ENCODE measurements around the gene TNNC1. TPM values are rescaled to one million over a fixed set of nuclear protein-coding genes. Genes with fewer than 3 reads are reported as not detected.

Gene TNNC1
- total RNA-seq, 1 experiment from 2014 or later = 5.6 TPM

DNA sequence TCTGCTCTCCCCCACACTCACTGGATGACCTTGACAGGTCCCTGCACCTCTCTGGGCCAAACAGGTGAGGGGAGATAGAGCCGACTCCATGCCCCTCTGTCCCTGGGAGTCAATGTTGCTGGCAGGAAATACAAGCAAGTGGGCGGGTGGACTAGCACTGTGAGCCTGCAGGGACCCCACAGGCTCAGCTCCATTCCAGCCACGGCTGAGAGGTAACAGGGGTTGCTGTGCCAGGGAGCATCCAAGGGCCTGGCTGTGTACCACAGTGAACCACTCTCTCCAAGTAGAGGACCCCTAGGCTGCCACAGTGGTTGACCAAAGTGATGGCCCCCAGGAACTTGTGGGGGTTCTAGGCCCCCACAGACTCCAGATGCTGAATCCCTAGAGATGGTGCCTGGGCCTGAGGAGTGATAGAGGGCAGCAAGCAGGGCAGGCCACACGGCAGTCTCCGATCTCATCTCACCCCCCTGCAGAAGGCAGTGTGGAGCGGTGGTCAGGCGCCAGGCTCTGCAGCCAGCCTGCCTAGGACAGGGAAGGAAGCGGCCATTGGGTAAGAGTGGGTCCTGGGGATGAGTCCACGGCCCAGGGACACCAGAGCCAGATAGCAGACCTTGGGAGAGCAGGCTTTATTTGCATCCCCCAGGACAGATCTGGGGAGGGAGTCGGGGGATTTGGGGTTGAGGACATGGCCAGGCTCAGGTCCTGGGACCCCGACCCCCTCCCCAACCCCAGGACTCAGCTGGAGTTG is 3.2 kb downstream of the TNNC1 start (continued):
- TF ChIP-seq, protein P1, sequence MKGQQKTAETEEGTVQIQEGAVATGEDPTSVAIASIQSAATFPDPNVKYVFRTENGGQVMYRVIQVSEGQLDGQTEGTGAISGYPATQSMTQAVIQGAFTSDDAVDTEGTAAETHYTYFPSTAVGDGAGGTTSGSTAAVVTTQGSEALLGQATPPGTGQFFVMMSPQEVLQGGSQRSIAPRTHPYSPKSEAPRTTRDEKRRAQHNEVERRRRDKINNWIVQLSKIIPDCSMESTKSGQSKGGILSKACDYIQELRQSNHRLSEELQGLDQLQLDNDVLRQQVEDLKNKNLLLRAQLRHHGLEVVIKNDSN (CRISPR knock-in tag; IDR thresholded peaks at IDR 0.05) = no peak
- TF ChIP-seq, protein P2, sequence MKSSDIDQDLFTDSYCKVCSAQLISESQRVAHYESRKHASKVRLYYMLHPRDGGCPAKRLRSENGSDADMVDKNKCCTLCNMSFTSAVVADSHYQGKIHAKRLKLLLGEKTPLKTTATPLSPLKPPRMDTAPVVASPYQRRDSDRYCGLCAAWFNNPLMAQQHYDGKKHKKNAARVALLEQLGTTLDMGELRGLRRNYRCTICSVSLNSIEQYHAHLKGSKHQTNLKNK (CRISPR knock-in tag; IDR thresholded peaks at IDR 0.05) = no peak
- TF ChIP-seq NR1H2 (CRISPR knock-in tag; IDR thresholded peaks at IDR 0.05) (no peak), ESRRA (CRISPR knock-in tag; IDR thresholded peaks at IDR 0.05; ENCODE audit: borderline replicate concordance) (no peak), NFE2L1 (CRISPR knock-in tag; IDR thresholded peaks at IDR 0.05) (no peak), TEAD4 (CRISPR knock-in tag; IDR thresholded peaks at IDR 0.05) (no peak)
- TF ChIP-seq, protein P3, sequence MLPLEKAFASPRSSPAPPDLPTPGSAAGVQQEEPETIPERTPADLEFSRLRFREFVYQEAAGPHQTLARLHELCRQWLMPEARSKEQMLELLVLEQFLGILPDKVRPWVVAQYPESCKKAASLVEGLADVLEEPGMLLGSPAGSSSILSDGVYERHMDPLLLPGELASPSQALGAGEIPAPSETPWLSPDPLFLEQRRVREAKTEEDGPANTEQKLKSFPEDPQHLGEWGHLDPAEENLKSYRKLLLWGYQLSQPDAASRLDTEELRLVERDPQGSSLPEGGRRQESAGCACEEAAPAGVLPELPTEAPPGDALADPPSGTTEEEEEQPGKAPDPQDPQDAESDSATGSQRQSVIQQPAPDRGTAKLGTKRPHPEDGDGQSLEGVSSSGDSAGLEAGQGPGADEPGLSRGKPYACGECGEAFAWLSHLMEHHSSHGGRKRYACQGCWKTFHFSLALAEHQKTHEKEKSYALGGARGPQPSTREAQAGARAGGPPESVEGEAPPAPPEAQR (CRISPR knock-in tag; IDR thresholded peaks at IDR 0.05) = no peak
- TF ChIP-seq, protein P4, sequence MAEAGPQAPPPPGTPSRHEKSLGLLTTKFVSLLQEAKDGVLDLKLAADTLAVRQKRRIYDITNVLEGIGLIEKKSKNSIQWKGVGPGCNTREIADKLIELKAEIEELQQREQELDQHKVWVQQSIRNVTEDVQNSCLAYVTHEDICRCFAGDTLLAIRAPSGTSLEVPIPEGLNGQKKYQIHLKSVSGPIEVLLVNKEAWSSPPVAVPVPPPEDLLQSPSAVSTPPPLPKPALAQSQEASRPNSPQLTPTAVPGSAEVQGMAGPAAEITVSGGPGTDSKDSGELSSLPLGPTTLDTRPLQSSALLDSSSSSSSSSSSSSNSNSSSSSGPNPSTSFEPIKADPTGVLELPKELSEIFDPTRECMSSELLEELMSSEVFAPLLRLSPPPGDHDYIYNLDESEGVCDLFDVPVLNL (CRISPR knock-in tag; IDR thresholded peaks at IDR 0.05; ENCODE audit: borderline replicate concordance, low read depth) = no peak
- TF ChIP-seq, protein P5, sequence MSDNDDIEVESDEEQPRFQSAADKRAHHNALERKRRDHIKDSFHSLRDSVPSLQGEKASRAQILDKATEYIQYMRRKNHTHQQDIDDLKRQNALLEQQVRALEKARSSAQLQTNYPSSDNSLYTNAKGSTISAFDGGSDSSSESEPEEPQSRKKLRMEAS (CRISPR knock-in tag; IDR thresholded peaks at IDR 0.05) = no peak
- TF ChIP-seq, protein P6, sequence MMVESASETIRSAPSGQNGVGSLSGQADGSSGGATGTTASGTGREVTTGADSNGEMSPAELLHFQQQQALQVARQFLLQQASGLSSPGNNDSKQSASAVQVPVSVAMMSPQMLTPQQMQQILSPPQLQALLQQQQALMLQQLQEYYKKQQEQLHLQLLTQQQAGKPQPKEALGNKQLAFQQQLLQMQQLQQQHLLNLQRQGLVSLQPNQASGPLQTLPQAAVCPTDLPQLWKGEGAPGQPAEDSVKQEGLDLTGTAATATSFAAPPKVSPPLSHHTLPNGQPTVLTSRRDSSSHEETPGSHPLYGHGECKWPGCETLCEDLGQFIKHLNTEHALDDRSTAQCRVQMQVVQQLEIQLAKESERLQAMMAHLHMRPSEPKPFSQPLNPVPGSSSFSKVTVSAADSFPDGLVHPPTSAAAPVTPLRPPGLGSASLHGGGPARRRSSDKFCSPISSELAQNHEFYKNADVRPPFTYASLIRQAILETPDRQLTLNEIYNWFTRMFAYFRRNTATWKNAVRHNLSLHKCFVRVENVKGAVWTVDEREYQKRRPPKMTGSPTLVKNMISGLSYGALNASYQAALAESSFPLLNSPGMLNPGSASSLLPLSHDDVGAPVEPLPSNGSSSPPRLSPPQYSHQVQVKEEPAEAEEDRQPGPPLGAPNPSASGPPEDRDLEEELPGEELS (CRISPR knock-in tag; IDR thresholded peaks at IDR 0.05) = no peak

DNA sequence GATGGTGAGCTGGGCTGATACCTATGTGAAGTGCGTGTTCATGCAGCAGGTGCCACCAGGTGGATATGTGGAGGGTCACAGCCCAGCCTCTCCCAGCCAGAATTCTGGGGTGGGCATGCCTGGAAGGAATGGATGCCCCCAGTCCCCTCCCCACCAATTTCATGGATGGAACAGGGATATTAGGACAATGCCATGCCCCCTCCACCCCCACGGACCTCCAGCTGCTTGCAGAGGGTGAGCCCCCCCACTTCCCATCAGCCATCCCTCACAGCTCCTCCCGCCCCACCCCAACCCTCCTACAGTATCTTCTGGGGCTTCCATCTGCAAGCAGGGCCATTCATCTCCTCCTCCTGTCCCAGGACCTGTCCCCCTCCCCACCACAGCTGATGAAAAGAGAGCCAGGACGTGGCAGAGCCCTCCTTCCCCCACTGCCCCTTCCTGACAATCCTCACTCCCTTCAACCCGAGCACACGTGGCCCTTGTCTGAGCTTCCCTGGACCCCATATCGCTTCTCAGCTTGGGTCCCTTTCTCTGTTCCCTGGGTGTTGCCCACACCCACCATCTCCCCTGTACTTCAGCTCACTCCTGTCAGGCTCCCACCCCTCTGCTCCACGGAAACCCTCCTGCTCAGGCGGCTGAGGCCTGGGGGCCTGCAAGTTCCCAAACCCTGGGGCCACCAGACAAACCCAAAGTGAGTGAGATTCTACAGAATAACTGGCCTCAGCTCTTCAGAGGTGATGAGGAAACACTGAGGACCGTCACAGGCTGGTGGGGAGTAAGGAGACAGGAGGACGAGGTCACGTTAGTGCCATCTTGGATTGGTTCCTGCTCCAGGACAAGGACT is 6.1 kb downstream of the TNNC1 start:
- Mint-ChIP-seq H3K27ac (no peak overlapping the region), H3K36me3 (no peaks in the 10 kb centered on the region), H3K9me3 (no peaks in the 10 kb centered on the region), H3K27me3 (ENCODE audit: low read depth) (no peaks in the 10 kb centered on the region; the same call in 1 of the 2 replicates), H3K4me1 (peaks cover 11% of the 10 kb centered on the region; the same call in 1 of the 2 replicates), H3K4me3 (no peak overlapping the region)
- ChIA-PET CTCF (interaction anchor here (0.6 to 7.4 kb wide), 20 partner anchors 11 to 799 kb away, joined by 3 to 82 read pairs (median 6); no protein-coding TSS in a partner anchor), POLR2A (interaction anchor here (0.6 kb wide), 1 partner anchor 23 kb away, joined by 8 read pairs; no protein-coding TSS in a partner anchor)
- ATAC-seq (no peak), DNase-seq (ENCODE audit: low spot score) (no peak)
- TF ChIP-seq NR2C2 (CRISPR knock-in tag; IDR thresholded peaks at IDR 0.05) = no peak
- no peak for TF ChIP-seq ZNF232 (CRISPR knock-in tag; IDR thresholded peaks at IDR 0.05)
- no peak for TF ChIP-seq SP1 (CRISPR knock-in tag; conservative IDR thresholded peaks at IDR 0.05)
- TF ChIP-seq, protein P7, sequence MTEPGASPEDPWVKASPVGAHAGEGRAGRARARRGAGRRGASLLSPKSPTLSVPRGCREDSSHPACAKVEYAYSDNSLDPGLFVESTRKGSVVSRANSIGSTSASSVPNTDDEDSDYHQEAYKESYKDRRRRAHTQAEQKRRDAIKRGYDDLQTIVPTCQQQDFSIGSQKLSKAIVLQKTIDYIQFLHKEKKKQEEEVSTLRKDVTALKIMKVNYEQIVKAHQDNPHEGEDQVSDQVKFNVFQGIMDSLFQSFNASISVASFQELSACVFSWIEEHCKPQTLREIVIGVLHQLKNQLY (CRISPR knock-in tag; IDR thresholded peaks at IDR 0.05) = no peak
- no peak for TF ChIP-seq FOXJ3 (CRISPR knock-in tag; IDR thresholded peaks at IDR 0.05; ENCODE audit: borderline replicate concordance)
- no peak for TF ChIP-seq ZNF219 (CRISPR knock-in tag; IDR thresholded peaks at IDR 0.05; ENCODE audit: borderline replicate concordance)
- TF ChIP-seq, protein P8, sequence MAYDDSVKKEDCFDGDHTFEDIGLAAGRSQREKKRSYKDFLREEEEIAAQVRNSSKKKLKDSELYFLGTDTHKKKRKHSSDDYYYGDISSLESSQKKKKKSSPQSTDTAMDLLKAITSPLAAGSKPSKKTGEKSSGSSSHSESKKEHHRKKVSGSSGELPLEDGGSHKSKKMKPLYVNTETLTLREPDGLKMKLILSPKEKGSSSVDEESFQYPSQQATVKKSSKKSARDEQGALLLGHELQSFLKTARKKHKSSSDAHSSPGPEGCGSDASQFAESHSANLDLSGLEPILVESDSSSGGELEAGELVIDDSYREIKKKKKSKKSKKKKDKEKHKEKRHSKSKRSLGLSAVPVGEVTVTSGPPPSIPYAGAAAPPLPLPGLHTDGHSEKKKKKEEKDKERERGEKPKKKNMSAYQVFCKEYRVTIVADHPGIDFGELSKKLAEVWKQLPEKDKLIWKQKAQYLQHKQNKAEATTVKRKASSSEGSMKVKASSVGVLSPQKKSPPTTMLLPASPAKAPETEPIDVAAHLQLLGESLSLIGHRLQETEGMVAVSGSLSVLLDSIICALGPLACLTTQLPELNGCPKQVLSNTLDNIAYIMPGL (CRISPR knock-in tag; IDR thresholded peaks at IDR 0.05) = no peak
- TF ChIP-seq HMGA2 (CRISPR knock-in tag; IDR thresholded peaks at IDR 0.05) = no peak
- TF ChIP-seq, protein P6 (CRISPR knock-in tag; IDR thresholded peaks at IDR 0.05) = no peak
- TF ChIP-seq TP53 (CRISPR knock-in tag; IDR thresholded peaks at IDR 0.05) = no peak

Data from WTC11 (cell line).